Measurements from ENCODE around the gene TMEM101.
"Not testable (repeated sequence)": the region's sequence is repeated elsewhere in the genome, so short reads cannot be mapped to it uniquely, and the experiment has no call there.

TMEM101 gene

DNA sequence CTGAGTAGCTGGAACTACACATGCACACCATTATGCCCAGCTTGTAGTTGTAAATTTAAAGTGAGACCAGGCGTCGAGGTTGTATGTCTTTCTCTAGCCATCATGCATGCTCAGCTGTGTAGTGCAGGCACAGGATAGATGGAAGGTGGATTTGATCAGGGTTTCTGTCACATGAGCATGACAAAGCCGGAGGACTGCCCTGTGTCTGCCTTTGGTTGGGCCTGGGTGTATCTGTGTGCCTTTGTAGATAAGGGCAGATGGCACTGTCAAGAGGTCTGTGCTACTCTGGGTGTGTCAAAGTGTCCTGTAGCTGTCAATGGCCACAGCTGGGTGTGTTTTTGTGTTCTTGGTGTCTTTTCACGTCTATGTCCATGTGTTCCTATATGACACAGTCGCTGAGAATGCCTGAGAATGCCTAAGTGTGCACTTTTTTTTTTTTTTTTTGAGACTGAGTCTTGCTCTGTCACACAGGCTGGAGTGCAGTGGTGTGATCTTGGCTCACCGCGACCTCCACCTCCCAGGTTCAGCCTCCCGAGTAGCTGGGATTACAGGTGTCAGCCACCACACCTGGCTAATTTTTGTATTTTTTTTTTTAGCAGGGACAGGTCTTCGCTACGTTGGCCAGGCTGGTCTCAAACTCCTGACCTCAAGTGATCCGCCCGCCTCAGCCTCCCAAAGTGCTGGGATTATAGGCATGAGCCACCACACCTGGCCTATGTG lies 14.5 kb downstream of the TMEM101 start:
- no peak for DNase-seq (ENCODE audit: low spot score)

DNA sequence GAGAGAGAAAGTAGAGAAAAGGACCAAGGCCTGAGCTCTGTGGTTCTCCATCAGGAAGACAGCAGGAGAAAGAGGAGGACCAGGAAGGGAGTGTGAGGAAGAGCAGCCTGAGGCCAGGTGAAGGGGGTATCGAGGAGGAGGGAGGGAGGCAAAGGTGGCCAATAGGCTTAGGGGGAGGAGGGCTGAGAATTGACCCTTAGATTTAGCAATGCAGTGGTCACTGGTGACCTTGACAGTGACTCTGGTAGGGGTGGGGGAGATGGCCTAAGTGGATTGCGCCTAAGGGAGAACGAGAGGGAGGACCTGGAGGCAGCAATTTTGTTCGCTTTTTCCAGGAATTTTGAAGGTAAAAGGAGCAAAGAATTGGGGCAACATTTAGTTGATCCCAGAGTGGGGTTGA lies 15.7 kb downstream of the TMEM101 start:
- no peak for DNase-seq (ENCODE audit: low spot score)

DNA sequence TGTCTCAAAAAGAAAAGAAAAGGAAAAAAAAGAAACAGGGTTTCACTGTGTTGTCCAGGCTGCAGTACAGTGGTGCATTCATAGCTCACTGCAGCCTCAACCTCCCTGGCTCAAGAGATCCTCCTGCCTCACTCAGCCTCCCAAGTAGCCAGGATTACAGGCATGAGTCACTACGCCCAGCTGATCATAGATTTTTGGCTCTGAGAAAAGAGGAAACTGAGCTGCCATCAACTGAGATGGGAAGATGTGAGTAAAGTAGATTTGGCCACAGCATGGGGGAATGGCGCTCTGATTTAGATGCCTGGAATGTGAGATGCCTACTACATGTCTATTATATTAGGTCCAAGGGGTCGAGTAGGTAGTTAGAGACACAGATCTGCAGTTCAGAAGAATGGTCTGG lies 16.2 kb downstream of the TMEM101 start:
- DNase-seq (ENCODE audit: low spot score) = no peak

DNA sequence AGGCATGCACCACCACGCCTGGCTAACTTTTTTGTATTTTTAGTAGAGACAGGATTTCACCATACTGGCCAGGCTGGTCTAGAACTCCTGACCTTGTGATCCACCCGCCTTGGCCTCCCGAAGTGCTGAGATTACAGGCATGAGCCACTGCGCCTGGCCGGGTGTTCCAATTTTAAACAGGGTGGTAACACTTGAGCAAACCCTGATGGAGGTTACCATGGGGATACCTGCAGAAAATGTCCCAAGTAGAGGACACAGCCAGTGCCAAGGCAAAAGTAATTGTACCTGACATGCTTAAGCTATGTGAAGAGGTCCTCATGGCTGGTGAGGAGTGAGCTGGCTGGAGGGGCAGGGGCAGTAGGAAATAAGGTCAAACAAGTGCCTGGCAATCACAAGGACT lies 17.6 kb downstream of the TMEM101 start:
- not testable (repeated sequence) for DNase-seq (ENCODE audit: low spot score)

- no peak for DNase-seq (ENCODE audit: low spot score)
Measured at GRCh38 chr17:43995150-43995471, 19.7 kb downstream of the TMEM101 start.

DNA sequence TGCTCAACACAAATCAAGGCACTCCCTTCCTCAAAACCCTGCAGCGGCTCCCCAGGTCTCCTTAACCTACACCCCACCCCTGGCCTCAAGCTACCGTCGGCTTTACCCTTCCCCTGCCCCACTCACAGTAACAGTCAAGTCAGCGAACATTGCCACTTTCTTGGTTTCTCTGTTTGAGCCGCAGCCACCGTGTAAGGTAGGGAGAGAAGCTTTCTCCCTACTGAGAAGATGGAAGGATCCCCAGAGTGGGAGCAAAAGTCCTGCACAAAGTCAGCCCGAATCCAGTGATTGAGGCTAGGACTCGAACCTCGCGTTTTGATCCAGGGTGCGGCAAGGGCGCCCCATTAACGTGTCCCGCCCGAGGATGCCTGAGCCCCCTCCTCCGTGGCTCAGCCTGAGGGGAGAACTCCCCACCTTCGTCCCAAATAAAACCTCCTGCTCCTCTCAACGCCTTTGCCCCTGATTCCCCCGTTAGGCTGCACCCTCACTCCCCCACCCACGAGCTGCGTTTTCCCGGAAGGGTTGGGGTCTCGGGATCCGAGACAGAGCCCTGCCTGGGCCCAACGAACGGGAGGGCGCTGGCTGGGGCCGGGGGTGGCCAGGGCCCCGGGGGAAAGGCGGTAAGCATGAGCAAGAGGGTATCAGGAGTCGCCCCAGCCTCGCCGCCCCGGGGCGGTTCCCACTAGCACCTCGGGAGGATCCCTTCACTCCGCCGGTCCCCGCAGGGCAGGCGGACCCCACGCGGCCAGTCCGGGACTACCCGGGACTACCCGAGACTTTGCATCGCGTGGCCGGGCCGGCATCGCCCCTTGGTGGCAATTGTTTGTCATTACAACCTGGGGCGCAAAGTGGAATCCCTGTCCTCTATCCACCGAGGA lies 20.3 kb downstream of the TMEM101 start:
- peak; percentile 75 for DNase-seq (ENCODE audit: low spot score)

GRCh38 chr17:43992641-43993040 lies 22.1 kb downstream of the TMEM101 start:
- DNase-seq (ENCODE audit: low spot score) = no peak

DNA sequence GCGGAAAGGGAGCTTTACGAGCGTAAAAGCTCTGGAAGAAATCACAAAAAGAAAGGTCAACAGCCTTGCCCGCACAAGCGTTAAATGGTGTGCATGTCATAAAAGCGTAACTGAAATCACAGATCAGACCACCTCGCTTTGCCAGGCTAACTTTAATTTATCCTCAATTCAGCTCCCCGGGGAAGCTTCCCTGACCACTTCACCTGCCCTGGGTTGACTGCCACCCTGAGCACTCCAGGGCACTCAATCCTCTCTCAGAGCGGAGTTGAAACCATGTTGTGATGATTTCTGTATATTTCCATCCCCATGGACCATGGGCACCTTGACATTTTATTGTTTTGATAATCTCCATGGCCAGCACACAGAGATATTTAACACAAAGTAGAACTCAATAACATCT lies 26.5 kb downstream of the TMEM101 start:
- DNase-seq (ENCODE audit: low spot score) = no peak

DNA sequence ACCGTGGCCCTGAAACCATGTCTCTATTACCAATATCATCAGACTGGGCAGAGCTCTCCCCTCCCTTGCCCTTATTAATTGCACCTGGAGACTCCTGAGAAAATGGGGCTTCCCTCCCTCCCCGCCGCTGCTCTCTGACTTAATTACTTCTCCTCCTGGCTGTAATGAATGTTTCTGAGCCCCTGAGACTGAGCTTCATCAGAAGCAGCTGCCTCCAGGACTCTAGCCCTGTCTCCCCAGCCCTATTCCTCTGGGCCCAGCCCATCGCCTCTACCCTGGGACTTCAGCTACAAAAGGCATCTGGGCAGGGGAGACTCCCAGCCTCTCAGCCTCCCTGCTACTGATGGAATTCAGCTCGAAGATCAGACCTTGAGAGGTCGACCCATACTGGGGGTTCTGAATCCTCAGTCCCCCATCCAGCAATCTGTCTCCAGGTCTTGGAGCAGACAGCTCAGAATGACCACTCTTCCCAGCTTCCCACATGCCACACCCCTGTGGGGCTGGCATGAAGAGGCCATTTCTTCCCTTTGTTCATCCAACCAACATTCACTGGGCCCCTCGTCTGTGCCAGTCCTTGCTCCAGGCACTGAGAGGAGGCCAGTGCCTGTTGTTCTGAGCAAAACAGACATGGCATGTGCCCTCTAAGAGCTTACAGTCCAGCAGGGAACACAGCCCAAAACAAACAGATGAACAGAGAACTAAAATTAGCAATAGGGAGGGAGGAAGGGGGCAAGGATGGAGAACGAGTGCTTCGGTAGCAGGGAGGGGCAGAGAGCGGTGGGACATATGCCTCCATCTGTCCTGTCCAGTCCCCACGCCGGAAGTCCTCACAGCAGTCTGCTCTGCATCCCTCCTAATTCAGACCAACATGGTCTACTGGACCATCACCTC lies 27.4 kb downstream of the TMEM101 start:
- DNase-seq (ENCODE audit: low spot score) = no peak

DNA sequence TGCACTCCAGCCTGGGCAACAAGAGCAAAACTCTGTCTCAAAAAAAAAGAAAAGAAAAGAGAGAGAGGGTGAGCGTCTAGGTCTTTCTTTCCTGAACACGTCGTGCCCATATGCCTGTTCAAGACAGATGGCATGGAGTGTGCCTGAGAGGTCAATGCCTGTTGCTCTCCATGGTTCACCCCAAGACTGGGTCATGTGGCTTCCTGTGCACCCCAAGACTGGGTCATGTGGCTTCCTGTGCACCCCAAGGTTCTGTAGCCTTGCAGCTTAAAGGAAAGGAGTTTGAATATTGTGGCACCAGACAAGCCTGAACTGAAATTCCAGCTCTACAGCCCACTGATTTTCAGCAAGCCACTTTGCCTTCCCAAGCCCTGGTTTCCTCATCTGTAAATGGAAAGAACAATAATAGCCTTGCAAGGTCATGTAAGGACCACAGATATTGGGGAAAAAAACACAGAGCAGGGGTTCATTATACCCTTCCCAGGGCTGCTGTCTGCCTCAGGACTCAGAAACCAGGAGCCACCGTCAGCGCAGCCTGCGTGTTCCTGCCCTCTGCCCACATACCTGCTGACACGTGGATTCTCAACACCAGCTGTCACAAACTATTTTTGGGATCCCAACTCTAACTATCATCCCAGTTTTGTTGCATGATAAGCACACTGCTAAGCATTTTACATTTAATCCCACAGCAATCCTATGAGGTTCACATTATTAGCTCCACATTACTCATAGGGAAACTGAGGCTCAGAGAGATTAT lies 28.4 kb downstream of the TMEM101 start:
- no peak for DNase-seq (ENCODE audit: low spot score)

DNA sequence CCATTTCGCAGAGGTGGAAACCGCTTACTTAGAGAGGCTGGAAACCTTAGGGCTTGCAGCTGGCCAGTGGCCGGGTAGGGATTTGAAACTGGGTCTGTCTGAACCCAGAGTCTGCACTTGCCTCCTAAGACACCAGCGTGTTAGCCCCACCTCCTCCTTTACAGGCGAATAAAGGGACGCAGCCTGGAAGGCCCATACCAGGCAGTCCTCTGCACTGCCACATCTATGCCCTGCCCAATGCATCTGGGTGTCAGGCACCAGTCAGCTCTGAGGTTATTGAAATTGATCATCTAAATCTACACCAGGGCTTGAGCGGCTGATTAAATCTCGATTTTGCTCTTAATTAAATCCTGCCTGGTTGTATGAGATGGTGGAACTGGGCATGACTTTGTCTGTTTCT lies 30.2 kb downstream of the TMEM101 start:
- DNase-seq (ENCODE audit: low spot score) = no peak

- DNase-seq (ENCODE audit: low spot score) = no peak
Measured at GRCh38 chr17:43983515-43984411, 31.0 kb downstream of the TMEM101 start.

DNA sequence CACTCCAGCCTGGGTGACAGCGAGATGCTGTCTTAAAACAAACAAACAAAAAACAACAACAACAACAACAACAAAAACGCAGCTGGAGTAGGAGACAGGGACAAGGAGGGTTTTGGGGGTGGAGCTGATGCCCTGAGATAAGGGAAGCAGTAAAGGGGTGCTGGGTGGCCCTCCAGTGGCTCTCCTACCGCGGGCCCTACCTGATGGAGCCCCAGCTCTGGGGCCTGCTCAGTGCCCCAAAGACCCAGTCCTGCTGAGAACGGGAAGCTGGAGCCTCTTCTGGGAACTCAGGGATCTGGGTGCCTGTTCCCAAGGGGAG lies 31.6 kb downstream of the TMEM101 start:
- no peak for DNase-seq (ENCODE audit: low spot score)

DNA sequence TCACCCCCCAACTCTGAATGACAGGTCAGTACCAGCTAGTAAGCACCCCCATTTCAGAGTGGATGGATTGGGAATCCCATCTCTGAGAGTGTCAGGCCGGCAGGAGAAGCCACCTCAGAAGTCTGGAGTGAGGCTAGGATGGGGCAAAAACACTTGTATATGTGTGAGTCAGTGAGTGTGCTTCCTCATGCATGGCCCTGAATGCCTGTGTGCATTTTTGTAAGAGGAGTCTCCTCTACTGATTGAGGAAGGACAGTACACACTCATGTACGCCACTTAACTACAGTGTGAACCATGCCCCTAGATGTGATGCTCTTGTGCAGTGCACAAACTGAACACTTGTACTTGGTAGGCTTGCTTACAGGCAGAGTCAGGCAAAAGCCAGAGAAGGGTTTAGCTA lies 32.6 kb downstream of the TMEM101 start:
- DNase-seq (ENCODE audit: low spot score) = no peak

- no peak for DNase-seq (ENCODE audit: low spot score)
Measured at GRCh38 chr17:43979671-43980070, 35.1 kb downstream of the TMEM101 start.

- DNase-seq (ENCODE audit: low spot score) = no peak
Measured at GRCh38 chr17:43979011-43979410, 35.8 kb downstream of the TMEM101 start.

DNA sequence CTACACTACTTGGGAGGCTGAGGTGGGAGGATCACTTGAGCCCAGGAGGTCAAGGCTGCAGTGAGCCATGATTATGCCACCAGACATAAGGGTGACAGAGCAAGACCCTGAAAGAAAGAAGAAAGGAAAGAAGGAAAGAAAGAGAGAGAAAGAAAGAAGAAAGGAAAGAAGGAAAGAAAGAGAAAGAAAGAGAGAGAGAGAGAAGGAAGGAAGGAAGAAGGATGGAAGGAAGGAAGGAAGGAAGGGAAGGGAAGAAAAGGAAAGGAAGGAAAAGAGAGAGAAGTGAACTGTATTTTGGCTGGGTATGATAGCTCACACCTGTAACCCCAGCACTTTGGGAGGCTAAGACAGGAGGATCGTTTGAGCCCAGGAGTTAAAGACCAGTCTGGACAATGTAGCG lies 36.7 kb downstream of the TMEM101 start:
- DNase-seq (ENCODE audit: low spot score) = no peak

DNA sequence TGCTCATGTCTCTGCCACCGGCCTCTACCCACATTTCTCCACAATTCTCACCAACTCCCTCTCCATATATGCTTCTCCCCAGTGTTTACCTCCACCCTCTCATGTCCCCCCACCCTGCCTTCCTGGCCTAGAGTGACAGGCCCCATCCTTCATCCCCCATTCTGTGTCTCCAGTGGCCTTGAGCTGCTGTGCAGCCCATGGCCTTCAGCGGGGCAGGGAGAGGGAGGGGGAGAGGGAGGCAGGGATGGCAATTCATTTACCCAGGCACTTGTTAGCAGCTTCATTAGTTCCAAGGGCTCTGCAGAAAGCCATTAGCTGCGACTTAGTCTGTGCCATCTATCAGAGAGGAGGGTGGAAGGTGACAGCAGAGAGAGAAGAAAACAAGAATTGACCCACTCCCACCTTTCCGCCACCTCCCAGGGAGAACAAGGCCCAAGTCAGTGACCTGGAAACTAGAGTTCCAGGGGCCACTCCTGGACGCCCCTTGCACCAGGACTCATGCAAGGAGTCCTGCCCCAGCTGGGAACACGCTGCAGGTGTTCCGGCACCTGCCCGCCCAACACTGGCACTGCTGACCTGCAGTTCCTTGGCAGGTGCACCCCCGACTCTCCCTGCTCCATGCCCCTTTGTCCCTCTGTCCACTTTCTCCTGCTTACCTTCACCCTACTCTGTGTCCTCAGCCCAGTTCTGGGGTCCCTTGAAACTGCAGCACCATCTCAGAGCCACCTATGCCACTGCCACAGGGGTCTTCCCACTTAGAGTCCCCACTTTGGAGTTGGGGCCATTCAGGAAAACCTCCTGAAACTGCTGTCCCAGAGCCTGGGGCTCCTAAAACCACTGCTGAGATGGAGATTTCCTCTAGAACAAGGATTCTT lies 37.6 kb downstream of the TMEM101 start:
- no peak for DNase-seq (ENCODE audit: low spot score)

DNA sequence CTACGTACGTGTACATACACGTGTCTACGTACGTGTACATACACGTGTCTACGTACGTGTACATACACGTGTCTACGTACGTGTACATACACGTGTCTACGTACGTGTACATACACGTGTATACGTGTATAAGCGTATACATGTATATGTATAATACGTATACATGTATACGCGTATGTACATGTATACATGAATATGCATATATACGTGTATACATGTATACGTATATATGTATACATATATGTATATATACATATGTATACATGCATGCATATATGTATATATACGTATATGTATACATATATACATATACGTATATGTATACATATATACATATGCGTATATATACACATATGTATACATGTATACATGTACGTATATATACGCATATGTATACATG lies 38.9 kb downstream of the TMEM101 start:
- DNase-seq (ENCODE audit: low spot score) = no peak

Data from hepatic stellate cell (primary cell).